Measurements from ENCODE around the gene ABCA7.

ABCA7 gene

GRCh38 chr19:1004204-1004802, 35.6 kb upstream of the ABCA7 start:
- no peak for DNase-seq (ENCODE audit: low read depth in 2 of 2)

GRCh38 chr19:1004803-1005664, 34.9 kb upstream of the ABCA7 start:
- no peak for DNase-seq (ENCODE audit: low read depth in 2 of 2)

- no peak for DNase-seq (ENCODE audit: low read depth in 2 of 2)
These were observed 33.1 kb upstream of the ABCA7 start for GRCh38 chr19:1006711-1007398.

- DNase-seq (ENCODE audit: low read depth in 2 of 2) = no peak
These were observed 32.3 kb upstream of the ABCA7 start for GRCh38 chr19:1007399-1008251.

- DNase-seq (ENCODE audit: low read depth in 2 of 2) = no peak
These were observed 31.5 kb upstream of the ABCA7 start for GRCh38 chr19:1008268-1009040.

- no peak for DNase-seq (ENCODE audit: low read depth in 2 of 2)
These were observed 30.6 kb upstream of the ABCA7 start for GRCh38 chr19:1009041-1009980.

GRCh38 chr19:1009981-1010538, 29.8 kb upstream of the ABCA7 start:
- DNase-seq (ENCODE audit: low read depth in 2 of 2) = no peak

GRCh38 chr19:1010586-1011510, 29.1 kb upstream of the ABCA7 start:
- DNase-seq (ENCODE audit: low read depth in 2 of 2) = no peak

GRCh38 chr19:1011831-1012333, 28.0 kb upstream of the ABCA7 start:
- DNase-seq (ENCODE audit: low read depth in 2 of 2) = no peak

GRCh38 chr19:1012334-1012733, 27.6 kb upstream of the ABCA7 start:
- DNase-seq (ENCODE audit: low read depth in 2 of 2) = no peak

- no peak for DNase-seq (ENCODE audit: low read depth in 2 of 2)
These were observed 26.7 kb upstream of the ABCA7 start for GRCh38 chr19:1013218-1013617.

- DNase-seq (ENCODE audit: low read depth in 2 of 2) = no peak
These were observed 25.5 kb upstream of the ABCA7 start for GRCh38 chr19:1014161-1015060.

- DNase-seq (ENCODE audit: low read depth in 2 of 2) = no peak
These were observed 24.7 kb upstream of the ABCA7 start for GRCh38 chr19:1015061-1015781.

- DNase-seq (ENCODE audit: low read depth in 2 of 2) = no peak
These were observed 23.9 kb upstream of the ABCA7 start for GRCh38 chr19:1015782-1016646.

GRCh38 chr19:1016647-1017114, 23.2 kb upstream of the ABCA7 start:
- DNase-seq (ENCODE audit: low read depth in 2 of 2) = no peak
